ENCODE measurements around the gene MAST4.

Gene MAST4

GRCh38 chr5:67216564-67216963, 620.4 kb downstream of the MAST4 start:
- no peak for DNase-seq (ENCODE audit: extremely low read depth in 1 of 2, low read depth in 1 of 2)
